GM18508 (cell line): ENCODE data around the gene KDM4C.

Source experiments
- ATAC-seq: cut with Tn5 transposase; IDR thresholded peaks from one replicate; pipeline ENCODE4 v1.9.1; 2021; ENCODE audit warnings: moderate number of reproducible peaks; ENCODE audit not compliant: insufficient read depth, unreplicated experiment

Gene KDM4C

DNA sequence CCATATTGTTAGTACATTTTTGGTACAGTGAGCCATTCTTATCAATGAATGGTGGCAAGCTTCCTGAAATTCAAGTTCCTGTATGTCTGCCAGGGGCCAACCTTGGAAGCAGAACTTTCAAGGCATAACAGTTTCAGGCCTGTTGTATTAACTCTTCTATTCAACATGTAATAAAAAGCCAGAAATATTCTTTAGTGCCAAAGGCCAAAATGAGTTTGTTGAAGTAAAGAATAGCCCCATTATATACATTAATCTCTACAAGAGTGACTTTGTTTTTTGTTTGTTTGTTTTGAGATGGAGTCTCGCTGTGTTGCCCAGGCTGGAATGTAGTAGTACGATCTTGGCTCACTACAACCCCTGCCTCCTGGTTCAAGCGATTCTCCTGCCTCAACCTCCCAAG, 321.3 kb downstream of the KDM4C start:
- ATAC-seq, result no peak

- no peak for ATAC-seq
These were observed 323.4 kb downstream of the KDM4C start for GRCh38 chr9:7081065-7081600.

GRCh38 chr9:7083192-7083591, 325.4 kb downstream of the KDM4C start:
- ATAC-seq, result no peak

DNA sequence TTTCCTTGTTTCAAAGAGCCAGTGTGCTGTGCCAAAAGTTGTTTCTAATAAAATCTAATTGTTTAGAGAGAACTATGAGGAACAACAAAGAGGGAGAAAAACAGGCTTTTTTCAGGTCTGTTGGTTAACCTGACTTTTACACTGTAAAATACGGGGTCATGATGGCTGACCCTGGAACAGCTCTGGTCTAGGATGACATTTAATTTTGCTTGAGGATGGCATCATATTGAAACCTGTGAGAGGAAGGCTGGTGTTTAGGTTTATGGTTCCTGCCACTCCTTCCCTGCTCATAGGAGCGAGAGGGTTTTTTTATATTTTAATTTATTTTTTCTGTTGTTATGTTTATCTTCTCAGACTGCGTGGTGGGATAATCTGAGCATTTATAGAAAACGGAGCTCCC, 327.6 kb downstream of the KDM4C start:
- no peak for ATAC-seq

GRCh38 chr9:7086389-7086788, 328.6 kb downstream of the KDM4C start:
- no peak for ATAC-seq

- ATAC-seq, result no peak
These were observed 330.8 kb downstream of the KDM4C start for GRCh38 chr9:7088611-7089010.

DNA sequence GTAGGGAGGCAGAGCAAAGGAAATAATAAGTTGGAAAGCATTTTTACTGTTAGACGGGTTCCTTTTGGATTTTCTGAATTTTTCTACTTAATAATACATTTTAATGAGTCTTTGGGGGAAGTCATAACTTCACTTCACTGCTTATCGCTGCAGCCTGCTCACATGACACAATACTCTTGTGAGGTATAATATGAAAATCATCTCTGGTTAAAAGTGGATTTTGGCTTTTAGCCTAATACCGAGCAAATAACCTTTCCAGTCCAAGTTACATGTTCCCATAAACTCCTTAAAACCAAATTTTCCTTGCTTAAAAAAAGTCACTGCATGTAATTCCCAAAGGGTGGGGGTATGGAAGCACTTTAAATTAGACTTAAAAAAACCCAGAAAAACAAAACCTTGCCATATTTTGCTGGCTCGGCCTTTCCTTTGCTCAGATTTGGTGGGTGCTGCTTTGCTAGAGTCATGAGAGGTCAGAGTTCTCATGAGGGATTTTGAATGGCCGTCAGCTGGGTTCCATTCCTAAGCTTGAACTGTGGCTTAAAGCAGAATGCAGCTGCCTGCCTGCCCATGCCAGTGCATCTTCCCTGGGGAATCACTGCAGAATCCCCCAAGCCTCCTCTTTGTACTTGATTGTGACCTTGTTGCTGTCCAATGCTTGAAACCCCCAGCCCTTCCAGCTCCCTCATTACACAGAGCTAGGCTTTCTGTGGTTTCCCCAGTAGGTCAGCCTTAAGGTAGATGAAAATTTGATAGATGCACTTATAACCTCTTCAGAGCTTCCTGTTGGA, 331.8 kb downstream of the KDM4C start:
- no peak for ATAC-seq

DNA sequence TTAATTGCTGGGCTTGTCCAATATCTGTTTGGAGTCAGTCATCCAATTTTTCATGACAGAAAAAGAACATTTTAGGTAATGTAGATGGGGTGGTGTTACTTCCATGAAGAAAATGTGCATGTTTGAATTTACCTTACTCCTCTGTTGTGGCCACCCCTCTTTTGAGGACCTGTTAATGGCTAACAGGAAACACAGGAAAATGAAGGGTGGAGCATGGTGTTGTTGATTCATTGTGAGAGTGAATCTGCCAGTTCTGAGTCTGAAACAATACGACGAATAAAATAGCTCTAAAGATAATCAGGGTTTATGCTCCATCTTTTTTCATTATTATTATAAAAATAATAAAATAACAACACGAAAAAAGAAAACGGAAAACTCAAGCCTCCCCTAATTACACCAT, 335.3 kb downstream of the KDM4C start:
- ATAC-seq, result no peak

DNA sequence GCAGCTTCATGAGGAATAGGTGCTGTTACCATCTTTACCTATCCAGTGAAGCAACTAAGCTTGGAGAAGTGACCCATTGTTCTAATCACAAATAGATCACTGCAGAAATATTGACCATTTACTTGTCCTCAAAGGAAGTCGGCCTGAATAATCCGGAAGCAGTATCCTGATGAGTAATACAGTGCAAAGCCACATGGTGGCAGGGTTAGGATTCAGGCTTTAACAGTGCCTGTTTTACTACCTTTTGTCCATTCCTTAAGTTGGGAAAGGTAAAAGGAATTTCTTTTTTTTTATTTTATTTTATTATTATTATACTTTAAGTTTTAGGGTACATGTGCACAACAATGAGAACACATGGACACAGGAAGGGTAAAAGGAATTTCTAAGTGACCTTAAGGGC, 336.3 kb downstream of the KDM4C start:
- ATAC-seq, result no peak

- ATAC-seq, result no peak
These were observed 336.8 kb downstream of the KDM4C start for GRCh38 chr9:7094576-7094975.

DNA sequence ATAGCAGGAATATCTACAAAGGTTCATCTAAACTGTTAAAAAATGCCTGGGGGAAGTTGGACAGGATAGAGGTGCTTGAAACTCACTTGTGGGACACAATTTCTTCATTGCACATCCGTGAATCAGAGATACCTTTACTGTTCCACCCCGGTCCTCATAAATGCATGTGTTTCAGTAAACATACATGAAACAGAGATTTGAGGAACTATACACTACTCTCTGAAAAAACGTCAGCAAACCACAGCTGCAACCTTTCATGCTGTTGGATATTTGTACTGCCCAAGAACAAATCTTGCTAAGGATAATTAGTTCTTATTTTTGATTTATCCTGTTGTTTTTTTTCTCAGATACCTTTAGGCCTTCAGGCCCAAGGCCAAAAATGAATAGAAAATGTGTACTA, 337.3 kb downstream of the KDM4C start:
- no peak for ATAC-seq

- no peak for ATAC-seq
These were observed 339.4 kb downstream of the KDM4C start for GRCh38 chr9:7097040-7097715.

DNA sequence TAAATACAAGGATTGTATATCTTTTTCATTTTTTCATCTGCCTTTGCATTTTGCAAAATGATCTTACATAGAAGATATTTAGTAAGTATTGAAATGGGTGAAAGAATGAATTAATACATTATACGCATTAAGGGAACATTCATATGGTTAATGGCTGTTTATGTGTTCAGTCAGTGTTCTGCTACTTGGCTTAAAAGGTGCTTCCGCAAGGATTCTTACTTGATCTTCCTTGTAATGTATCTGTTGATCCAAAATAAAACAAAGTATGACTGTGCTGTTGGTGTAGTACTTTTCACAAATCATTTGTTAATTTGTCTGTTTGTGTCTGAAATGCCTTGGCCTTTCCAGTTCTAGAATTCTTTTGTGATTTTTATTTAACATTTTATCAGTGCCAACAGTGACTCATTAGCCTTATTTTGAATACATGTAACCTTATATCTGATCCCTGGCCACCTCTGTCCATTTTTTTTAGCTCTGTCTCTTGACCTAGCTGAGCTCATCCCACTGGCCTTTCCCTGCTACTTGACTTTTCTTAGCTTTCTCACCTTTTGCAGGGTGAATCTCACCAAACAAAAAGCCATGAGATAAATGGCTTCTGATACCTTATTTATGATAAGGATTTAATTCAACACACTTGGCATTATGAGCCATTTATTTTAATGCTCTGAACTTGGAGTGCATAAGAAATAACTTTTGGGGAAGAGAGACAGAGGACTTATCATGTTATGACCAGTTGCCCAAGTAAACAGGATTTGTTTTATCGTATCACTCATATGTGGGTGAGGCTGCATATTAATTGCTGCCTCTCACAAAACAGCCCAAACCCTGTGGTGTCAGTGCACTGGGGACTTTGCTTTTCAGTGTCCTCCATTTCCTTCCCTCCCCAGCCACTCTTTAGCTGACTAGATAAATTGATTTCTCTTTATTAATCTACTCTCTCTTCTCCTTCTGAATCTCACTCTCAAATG, 340.3 kb downstream of the KDM4C start:
- no peak for ATAC-seq

- no peak for ATAC-seq
These were observed 345.6 kb downstream of the KDM4C start for GRCh38 chr9:7103367-7103766.

DNA sequence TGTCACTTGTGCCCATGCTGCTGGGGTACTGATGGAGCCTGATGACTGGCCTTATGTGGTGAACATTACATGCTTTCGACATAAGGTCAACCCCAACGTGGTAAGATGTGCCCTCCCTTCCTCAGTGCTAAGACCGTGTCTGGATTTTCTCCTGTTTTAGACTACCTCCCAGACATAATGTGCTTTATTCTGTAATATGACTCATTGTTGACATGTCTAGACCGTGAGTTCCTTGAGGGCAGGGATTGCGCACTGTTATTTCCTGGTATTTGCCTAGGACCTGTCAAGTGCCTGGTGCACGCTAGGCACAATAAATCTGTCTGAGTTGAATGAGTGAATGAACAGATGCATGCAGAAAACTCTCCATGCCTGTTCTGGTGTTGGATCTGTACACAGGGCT, 346.0 kb downstream of the KDM4C start:
- no peak for ATAC-seq

DNA sequence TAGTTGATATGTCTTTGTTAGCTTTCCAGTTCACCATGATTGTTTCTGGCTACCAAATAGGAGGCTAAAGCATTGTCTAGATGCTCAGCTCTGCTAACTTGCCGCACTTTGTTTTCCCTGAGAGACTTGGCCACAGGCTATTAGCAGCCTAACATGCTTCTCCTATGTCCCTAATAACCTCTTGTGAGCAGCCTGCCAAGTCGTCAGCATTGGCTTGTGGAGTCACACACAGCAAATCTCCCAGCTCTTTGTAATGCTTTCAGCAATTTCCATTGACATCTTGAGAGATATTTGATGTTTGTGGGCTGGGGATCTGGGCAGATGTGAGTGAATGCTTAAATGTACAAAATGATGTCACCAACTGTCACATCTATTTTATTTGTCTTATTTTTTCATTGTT, 346.9 kb downstream of the KDM4C start:
- ATAC-seq, result no peak

DNA sequence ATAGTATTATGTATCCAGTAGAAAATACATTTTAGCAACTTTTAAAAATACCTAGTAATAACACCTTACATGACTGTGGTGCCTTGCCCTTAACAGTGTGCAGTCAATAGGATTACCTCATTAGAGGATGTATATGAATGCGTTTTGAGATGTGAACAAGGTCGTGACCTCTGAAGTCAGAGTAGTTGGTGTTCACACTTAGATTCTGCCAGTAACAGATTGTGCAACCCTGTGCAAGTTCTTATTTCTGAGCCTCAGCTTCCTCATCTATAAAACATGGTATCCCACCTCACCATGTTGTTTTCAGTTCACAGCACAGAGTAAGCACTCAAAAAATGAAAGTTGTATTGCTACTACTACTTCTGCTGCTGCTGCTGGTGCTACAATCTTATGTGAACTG, 347.3 kb downstream of the KDM4C start:
- ATAC-seq, result no peak

DNA sequence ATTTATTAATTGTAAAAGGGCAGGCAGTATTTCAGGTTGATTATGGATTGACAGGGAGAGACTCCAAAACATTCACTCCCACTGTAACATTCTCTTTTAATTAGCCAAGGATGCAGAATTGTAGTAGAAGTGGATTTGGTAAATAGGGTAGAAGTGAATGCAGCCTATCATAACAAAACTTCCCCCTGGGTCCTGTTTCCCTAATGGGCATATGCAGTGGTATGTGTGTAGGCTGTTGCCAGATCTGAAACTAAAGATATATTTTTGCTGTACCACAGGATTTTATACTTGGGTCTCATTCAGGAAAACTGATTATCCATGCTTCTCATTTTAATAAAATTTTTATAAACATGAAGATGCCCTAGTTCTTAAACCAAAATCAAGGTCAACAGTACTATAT, 351.2 kb downstream of the KDM4C start:
- ATAC-seq, result no peak

DNA sequence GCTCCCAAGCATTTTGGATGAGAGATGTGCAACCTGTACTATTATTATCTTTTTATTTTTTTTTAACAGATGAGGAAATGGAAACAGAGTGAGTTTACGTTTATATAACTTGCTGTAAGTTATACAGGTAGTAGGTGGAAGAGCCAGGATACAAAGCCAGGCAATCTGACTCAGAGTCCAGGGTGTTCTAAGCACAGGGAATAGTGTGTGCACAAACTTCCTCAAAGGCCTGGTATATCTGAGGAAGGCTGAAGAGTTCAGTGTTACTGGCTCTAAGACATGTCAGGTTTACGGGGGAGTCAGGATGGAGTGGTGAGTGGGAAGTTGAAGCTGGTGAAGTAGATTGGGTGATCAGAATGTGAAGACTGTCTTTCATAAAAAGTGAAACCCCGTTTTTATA, 353.6 kb downstream of the KDM4C start:
- ATAC-seq, result no peak

DNA sequence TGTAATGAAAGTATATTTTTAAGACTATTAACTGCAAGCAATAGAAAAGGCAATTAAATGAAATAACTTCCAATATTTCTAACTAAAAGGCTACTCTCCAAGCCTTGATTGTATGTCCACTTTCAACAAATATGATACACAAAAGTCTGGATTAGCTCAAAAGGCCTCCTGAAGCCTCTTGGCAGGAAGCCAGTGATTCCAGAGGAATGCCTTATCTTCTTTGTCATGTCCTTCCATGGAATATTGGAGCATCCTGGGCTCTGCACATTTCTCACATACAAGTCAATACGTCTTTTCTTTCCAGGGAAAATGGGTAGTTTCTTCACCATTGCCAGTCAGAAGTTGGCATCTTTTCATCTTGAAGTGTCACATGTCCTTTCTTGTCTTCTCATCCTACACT, 357.8 kb downstream of the KDM4C start:
- ATAC-seq, result no peak
